H1 (cell line): Measurements from ENCODE around the gene UNC79.

Source experiments
- ASH2L ChIP-seq: fragments of 200-600, 300-600 bp; sonication (generic); IDR thresholded peaks from one replicate; pipeline ENCODE4 v1.7.1; 2017; ENCODE audit warnings: low read length
- ATF2 ChIP-seq: IDR thresholded peaks from 2 replicates; pipeline ENCODE4 v1.6.1; 2012; ENCODE audit warnings: low read length, inconsistent platforms
- ATF3 ChIP-seq: IDR thresholded peaks from 2 replicates; pipeline ENCODE4 v1.6.1; 2011; ENCODE audit warnings: low read depth, mild to moderate bottlenecking, low read length; ENCODE audit not compliant: insufficient read depth
- CTCF ChIP-seq, 3 experiments: IDR thresholded peaks; 1 replicate in 2 of 3; 2 replicates in 1 of 3; pipeline versions ENCODE4 v1.5.1 to v1.6.1; 2011; ENCODE audit warnings: low read length in 3 of 3, mild to moderate bottlenecking in 3 of 3, inconsistent platforms in 2 of 3, low read depth in 1 of 3, moderate library complexity in 1 of 3; ENCODE audit not compliant: insufficient read depth in 1 of 3; ENCODE audit errors: control extremely low read depth in 1 of 3
- POLR2A ChIP-seq, 2 experiments: IDR thresholded peaks; 1 replicate in 1 of 2; 2 replicates in 1 of 2; pipeline ENCODE4 v1.6.1; 2011; ENCODE audit warnings: low read depth in 2 of 2, low read length in 2 of 2, mild to moderate bottlenecking in 2 of 2; ENCODE audit errors: control extremely low read depth in 1 of 2
- RFX5 ChIP-seq: IDR thresholded peaks from 2 replicates; pipeline ENCODE4 v1.6.1; 2011; ENCODE audit warnings: low read depth, low read length, improper control_type of control experiment, borderline replicate concordance
- RXRA ChIP-seq: IDR thresholded peaks from 2 replicates; pipeline ENCODE4 v1.6.1; 2011; ENCODE audit warnings: low read depth, mild to moderate bottlenecking, low read length, moderate library complexity; ENCODE audit not compliant: insufficient read depth
- SIN3A ChIP-seq, 2 experiments: IDR thresholded peaks in 1 of 2; conservative IDR thresholded peaks in 1 of 2; 2 replicates each; pipeline ENCODE4 v1.6.1; 2011 to 2012; ENCODE audit warnings: low read length in 2 of 2, improper control_type of control experiment in 1 of 2, low read depth in 1 of 2, mild to moderate bottlenecking in 1 of 2
- TAF1 ChIP-seq: IDR thresholded peaks from 2 replicates; pipeline ENCODE4 v1.6.1; 2011; ENCODE audit warnings: mild to moderate bottlenecking, low read depth, low read length
- ZNF274 ChIP-seq: IDR thresholded peaks from 2 replicates; pipeline ENCODE4 v1.7.0; 2012; ENCODE audit warnings: low read length, borderline replicate concordance; ENCODE audit errors: extremely low read depth

- no peak for TF ChIP-seq ATF2
- no peak for TF ChIP-seq POLR2A (IDR thresholded peaks at IDR 0.05; ENCODE audit: control extremely low read depth in 1 of 2, low read depth in 2 of 2, low read length in 2 of 2)
- no peak for TF ChIP-seq CTCF (IDR thresholded peaks at IDR 0.05; ENCODE audit: control extremely low read depth in 1 of 3, insufficient read depth in 1 of 3, low read depth in 1 of 3, low read length in 3 of 3)
- TF ChIP-seq ATF3, result no peak
- TF ChIP-seq ASH2L, result no peak
- no peak for TF ChIP-seq RFX5
- TF ChIP-seq SIN3A (conservative IDR thresholded peaks at IDR 0.05 in 1 of 2, IDR thresholded peaks at IDR 0.05 in 1 of 2; ENCODE audit: low read depth in 1 of 2, low read length in 2 of 2), result no peak
- TF ChIP-seq TAF1, result no peak
- TF ChIP-seq ZNF274, result no peak
- TF ChIP-seq RXRA, result no peak
These were observed 175.4 kb downstream of the UNC79 start for GRCh38 chr14:93606091-93606490.
